Esophagus (tissue), 2 donors: ENCODE measurements around the gene CRYBB3. TPM values are rescaled to one million over a fixed set of nuclear protein-coding genes. Genes with fewer than 3 reads are reported as not detected.

Source experiments
- H3K27ac ChIP-seq, 2 donors: one replicate each; pipeline ENCODE4 v1.5.1; 2013; ENCODE audit warnings: low read depth in 2 of 2, mild to moderate bottlenecking in 2 of 2, inconsistent platforms in 1 of 2, low read length in 1 of 2, moderate library complexity in 1 of 2
- H3K27me3 ChIP-seq, 2 donors: one replicate each; pipeline ENCODE4 v1.6.1; 2013; ENCODE audit warnings: low read length in 2 of 2, control low read depth in 1 of 2, mild to moderate bottlenecking in 1 of 2; ENCODE audit not compliant: insufficient read depth in 2 of 2, control insufficient read depth in 1 of 2
- H3K36me3 ChIP-seq, 2 donors: one replicate each; pipeline ENCODE4 v1.6.1; 2013; ENCODE audit warnings: low read length in 1 of 2; ENCODE audit not compliant: control insufficient read depth in 2 of 2, insufficient read depth in 2 of 2
- H3K4me1 ChIP-seq, 2 donors: one replicate each; pipeline ENCODE4 v1.6.1; 2013; ENCODE audit warnings: low read length in 1 of 2; ENCODE audit not compliant: control insufficient read depth in 2 of 2, insufficient read depth in 2 of 2
- H3K4me3 ChIP-seq, 2 donors: one replicate each; pipeline ENCODE4 v1.5.1; 2013; ENCODE audit warnings: low read length in 2 of 2, mild to moderate bottlenecking in 2 of 2, low read depth in 1 of 2, moderate library complexity in 1 of 2
- H3K9me3 ChIP-seq, 2 donors: one replicate each; pipeline ENCODE4 v1.6.1; 2013; ENCODE audit warnings: mild to moderate bottlenecking in 2 of 2, low read depth in 1 of 2, low read length in 1 of 2, moderate library complexity in 1 of 2; ENCODE audit not compliant: control insufficient read depth in 2 of 2, insufficient read depth in 1 of 2
- WGBS, 2 donors: extraction: QIAGEN DNeasy Blood & Tissue Kit; methylation state at CpG; one replicate each; pipeline ENCODE4 v1.1.7; 2013; 5-methylcytosine and 5-hydroxymethylcytosine counted together
- polyA plus RNA-seq, 2 donors: library from polyadenylated mRNA; stranded (reverse); fragments of 200-250 nt; gene quantifications; one replicate each; pipeline ENCODE4 v1.2.3, GENCODE V29; 2013
- donor health status: healthy with polysubstance abuse.
- donor health status: Bipolar disorder and iron deficiency.

CRYBB3 gene
- polyA plus RNA-seq, 2 donors = 0.33 to 1.1 TPM

- Histone ChIP-seq H3K27ac (no peak overlapping the region), H3K9me3 (no peaks in the 10 kb centered on the region), H3K4me3 (no peak overlapping the region), H3K27me3 (no peaks in the 10 kb centered on the region), H3K4me1 (peaks cover 8 to 34% of the 10 kb centered on the region in 2 donors), H3K36me3 (peaks cover 0 to 7% of the 10 kb centered on the region in 2 donors)
- WGBS, 2 donors = 69 to 79% methylated on average over 1 of the region's 1 CpG
These were observed 37.1 kb upstream of the CRYBB3 start for GRCh38 chr22:25162561-25162960.

GRCh38 chr22:25165785-25166184 lies 33.9 kb upstream of the CRYBB3 start:
- Histone ChIP-seq H3K27ac (peak overlapping the region; percentile 66 to 68), H3K4me3 (no peak overlapping the region), H3K4me1 (peaks cover 9 to 18% of the 10 kb centered on the region in 2 donors), H3K9me3 (no peaks in the 10 kb centered on the region), H3K27me3 (no peaks in the 10 kb centered on the region), H3K36me3 (peaks cover 0 to 3% of the 10 kb centered on the region in 2 donors)
- 93 to 96% methylated on average over 10 of the region's 10 CpGs for WGBS, 2 donors

DNA sequence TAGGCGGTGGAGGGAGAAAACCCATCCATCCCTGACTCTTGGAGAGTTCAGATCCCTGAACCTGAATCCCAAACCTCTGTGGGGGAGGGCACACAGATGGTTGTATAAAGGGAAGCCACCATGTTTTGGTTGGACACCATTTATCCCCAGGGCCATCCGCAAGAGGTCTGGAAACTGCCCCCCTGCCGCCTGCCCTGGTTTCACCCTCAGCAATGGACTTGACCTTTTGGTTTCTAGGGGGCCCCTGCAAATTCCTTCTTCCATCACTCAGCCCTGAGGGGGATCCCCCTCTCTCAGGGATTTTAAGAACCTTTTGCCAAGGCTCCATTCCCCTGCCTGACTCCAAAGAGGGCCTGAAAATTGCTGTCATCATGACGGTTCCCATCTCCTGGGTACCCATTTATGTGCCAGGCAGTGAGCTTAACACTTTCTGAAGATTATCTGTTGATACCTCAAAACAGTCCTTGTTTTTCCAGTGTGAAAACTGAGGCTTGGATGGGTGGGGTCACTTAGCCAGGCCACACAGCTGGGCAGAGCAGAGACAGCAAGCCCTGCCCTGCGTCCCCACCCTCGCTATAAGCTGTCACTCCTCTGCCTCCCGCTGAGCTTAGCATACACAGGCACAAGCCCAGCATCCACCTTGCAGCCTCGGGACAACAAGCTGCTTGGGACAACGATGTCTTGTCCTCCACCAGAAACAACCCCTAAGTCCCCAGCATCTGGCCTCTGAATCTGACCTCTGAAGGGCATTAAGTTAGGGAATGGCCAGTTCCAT lies 33.2 kb upstream of the CRYBB3 start:
- 66 to 69% methylated on average over 9 of the region's 9 CpGs for WGBS, 2 donors
- H3K4me1 ChIP-seq = peaks cover 9 to 18% of the 10 kb centered on the region in 2 donors
- peak overlapping the region; percentile 66 to 68 for H3K27ac ChIP-seq
- H3K9me3 ChIP-seq = no peaks in the 10 kb centered on the region
- H3K27me3 ChIP-seq = no peaks in the 10 kb centered on the region
- H3K36me3 ChIP-seq = peaks cover 0 to 3% of the 10 kb centered on the region in 2 donors
- no peak overlapping the region for H3K4me3 ChIP-seq

GRCh38 chr22:25167082-25167481 lies 32.6 kb upstream of the CRYBB3 start:
- 67 to 70% methylated on average over 7 of the region's 7 CpGs for WGBS, 2 donors
- Histone ChIP-seq H3K27ac (peak overlapping the region; percentile 66 to 68), H3K36me3 (peaks cover 0 to 3% of the 10 kb centered on the region in 2 donors), H3K4me1 (peaks cover 9 to 18% of the 10 kb centered on the region in 2 donors), H3K4me3 (no peak overlapping the region), H3K9me3 (no peaks in the 10 kb centered on the region), H3K27me3 (no peaks in the 10 kb centered on the region)

DNA sequence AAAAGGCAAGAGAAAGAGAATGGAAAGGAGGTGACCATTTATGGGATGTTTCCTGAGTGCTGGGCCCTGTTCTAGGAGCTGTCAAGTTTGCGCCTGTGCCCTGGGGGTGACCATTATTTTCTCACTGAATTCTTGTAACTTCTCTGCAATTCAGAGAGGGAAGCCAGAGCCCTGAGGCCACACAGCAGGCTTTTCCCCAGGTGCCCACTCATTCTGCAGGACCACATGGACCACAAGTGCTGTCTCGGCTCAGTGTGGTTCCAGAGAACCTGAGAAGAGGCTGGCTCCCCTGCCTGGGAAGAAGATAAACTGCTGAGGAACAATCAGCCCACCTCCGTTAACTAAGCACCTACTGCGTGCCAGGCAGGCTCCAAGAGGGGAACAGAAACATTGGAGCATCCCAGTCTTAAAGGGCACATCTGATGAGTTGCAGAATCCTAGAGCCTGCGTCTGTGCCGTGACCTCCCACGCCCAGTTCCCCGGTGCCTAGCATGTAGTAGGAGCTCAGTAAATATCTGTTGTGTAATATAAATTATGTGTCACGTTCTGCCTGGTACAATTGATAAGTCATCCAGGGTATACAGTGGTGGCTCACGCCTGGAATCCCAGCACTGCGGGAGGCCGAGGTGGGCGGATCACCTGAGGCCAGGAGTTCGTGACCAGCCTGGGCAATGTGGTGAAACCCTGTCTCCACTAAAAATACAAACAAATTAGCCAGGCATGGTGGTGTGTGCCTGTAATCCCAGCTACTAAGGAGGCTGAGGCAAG lies 31.6 kb upstream of the CRYBB3 start:
- H3K27ac ChIP-seq = no peak overlapping the region
- no peak overlapping the region for H3K4me3 ChIP-seq
- H3K27me3 ChIP-seq = no peaks in the 10 kb centered on the region
- peaks cover 0 to 4% of the 10 kb centered on the region in 2 donors for H3K36me3 ChIP-seq
- H3K4me1 ChIP-seq = peaks cover 9 to 18% of the 10 kb centered on the region in 2 donors
- H3K9me3 ChIP-seq = no peaks in the 10 kb centered on the region
- 62 to 80% methylated on average over 14 of the region's 14 CpGs for WGBS, 2 donors

DNA sequence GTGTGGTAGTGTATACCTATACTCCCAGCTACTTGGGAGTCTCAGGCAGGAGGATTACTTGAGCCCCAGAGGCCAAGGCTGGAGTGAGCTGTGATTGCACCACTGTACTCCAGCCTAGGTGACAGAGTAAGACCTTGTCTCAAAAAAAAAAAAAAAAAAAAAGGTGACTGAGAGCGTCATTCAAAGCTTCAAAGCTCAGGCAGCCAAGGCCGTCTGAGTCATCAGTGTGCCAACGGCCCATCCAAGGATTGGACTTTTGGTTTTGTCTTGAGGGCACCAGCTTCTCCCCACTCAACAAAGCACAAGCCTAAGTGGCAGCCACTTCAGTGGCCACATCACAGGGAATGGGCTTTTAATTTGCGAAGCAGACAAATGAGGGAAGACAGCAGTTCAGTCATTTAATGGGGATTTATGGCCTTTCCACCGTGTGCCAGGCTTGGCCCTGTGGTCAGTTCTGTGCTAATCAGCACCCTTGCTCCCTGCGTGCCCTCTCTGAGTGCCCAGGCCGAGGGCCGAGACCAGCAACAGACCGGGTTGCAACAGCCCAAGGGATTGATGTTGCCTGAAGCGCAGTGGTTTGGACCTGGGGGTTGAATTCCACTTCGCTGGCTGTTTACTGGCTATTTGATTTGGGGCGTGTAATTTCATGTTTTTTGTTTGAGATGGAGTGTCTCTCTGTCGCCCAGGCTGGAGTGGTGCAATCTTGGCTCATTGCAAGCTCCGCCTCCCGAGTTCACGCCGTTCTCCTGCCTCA lies 30.2 kb upstream of the CRYBB3 start:
- Histone ChIP-seq H3K9me3 (no peaks in the 10 kb centered on the region), H3K4me3 (no peak overlapping the region), H3K4me1 (peaks cover 9 to 18% of the 10 kb centered on the region in 2 donors), H3K27me3 (no peaks in the 10 kb centered on the region), H3K27ac (peak overlapping the region; percentile 45 to 80), H3K36me3 (peaks cover 6 to 12% of the 10 kb centered on the region in 2 donors)
- WGBS, 2 donors = 60 to 78% methylated on average over 17 of the region's 17 CpGs

DNA sequence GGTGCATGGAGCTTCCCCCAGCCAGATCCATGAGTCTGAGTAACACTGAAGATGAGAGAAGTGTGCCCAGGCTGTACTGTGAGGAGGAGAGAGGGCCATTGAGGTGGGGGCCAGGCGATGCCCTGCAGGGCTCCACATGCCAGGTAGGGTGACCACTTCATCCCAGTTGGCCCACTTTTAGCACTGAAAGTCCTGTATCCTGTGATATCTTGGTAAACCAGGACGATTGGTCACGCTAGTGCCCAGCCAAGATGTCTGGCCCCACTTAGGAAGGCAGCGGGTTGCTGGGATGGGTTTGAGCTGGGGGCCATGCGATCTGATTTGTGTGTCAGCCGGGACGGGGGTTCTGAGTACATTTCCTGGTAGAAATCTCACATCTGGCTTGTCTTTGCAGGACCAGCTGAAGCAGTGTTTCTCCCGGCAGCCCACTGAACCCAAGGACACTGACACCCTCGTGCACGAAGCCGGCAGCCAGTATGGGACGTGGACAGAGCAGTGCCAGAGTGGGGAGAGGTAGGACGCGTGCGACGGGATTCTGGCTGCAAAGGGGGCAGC lies 29.2 kb upstream of the CRYBB3 start:
- no peaks in the 10 kb centered on the region for H3K9me3 ChIP-seq
- no peak overlapping the region for H3K4me3 ChIP-seq
- H3K27me3 ChIP-seq = no peaks in the 10 kb centered on the region
- WGBS, 2 donors = 87 to 89% methylated on average over 16 of the region's 16 CpGs
- H3K27ac ChIP-seq = no peak overlapping the region
- peaks cover 8 to 16% of the 10 kb centered on the region in 2 donors for H3K4me1 ChIP-seq
- H3K36me3 ChIP-seq = peaks cover 14 to 20% of the 10 kb centered on the region in 2 donors

GRCh38 chr22:25172153-25172552 lies 27.5 kb upstream of the CRYBB3 start:
- no peak overlapping the region for H3K4me3 ChIP-seq
- no peak overlapping the region for H3K27ac ChIP-seq
- no peaks in the 10 kb centered on the region for H3K9me3 ChIP-seq
- no peaks in the 10 kb centered on the region for H3K27me3 ChIP-seq
- peaks cover 14 to 20% of the 10 kb centered on the region in 2 donors for H3K36me3 ChIP-seq
- peaks cover 5 to 8% of the 10 kb centered on the region in 2 donors for H3K4me1 ChIP-seq
- 49 to 51% methylated on average over 5 of the region's 5 CpGs for WGBS, 2 donors
